HepG2 (cell line): ENCODE measurements around the gene SYS1. TPM values are rescaled to one million over a fixed set of nuclear protein-coding genes. Genes with fewer than 3 reads are reported as not detected.

ENCODE experiments used
- ATF1 ChIP-seq: IDR thresholded peaks from 2 replicates; pipeline ENCODE4 v1.6.1; 2016; ENCODE audit warnings: mild to moderate bottlenecking, control low read depth
- ATF7-NPFF ChIP-seq: sonication (generic); formaldehyde crosslinking; IDR thresholded peaks from 2 replicates; pipeline ENCODE4 v1.8.1; 2023; ENCODE audit warnings: mild to moderate bottlenecking, low read depth, missing genetic modification reagents, moderate library complexity
- DDIT3 ChIP-seq: sonication (generic); formaldehyde crosslinking; IDR thresholded peaks from 2 replicates; pipeline ENCODE4 v1.4.0; 2020; ENCODE audit warnings: mild to moderate bottlenecking, missing genetic modification reagents
- EED ChIP-seq: sonication (generic); formaldehyde crosslinking; IDR thresholded peaks from 2 replicates; pipeline ENCODE4 v1.5.0; 2020; ENCODE audit warnings: mild to moderate bottlenecking, missing genetic modification reagents
- ELF1 ChIP-seq: sonication (generic); formaldehyde crosslinking; IDR thresholded peaks from 2 replicates; pipeline ENCODE4 v1.4.0; 2020; ENCODE audit warnings: missing genetic modification reagents
- FOSL2 ChIP-seq: sonication (generic); formaldehyde crosslinking; IDR thresholded peaks from 2 replicates; pipeline ENCODE4 v1.4.0; 2020; ENCODE audit warnings: missing genetic modification reagents
- GPBP1L1 ChIP-seq: sonication (generic); formaldehyde crosslinking; IDR thresholded peaks from 2 replicates; pipeline ENCODE4 v1.5.0; 2020; ENCODE audit warnings: mild to moderate bottlenecking, missing genetic modification reagents
- HNRNPL ChIP-seq: fragments of 200-400 bp; formaldehyde crosslinking; IDR thresholded peaks from 2 replicates; pipeline ENCODE4 v1.6.1; 2017; ENCODE audit warnings: mild to moderate bottlenecking, low read depth, low read length
- MZF1 ChIP-seq: sonication (generic); formaldehyde crosslinking; IDR thresholded peaks from 2 replicates; pipeline ENCODE4 v1.8.1; 2023; ENCODE audit warnings: mild to moderate bottlenecking, missing genetic modification reagents, borderline replicate concordance
- NAIF1 ChIP-seq: sonication (generic); formaldehyde crosslinking; IDR thresholded peaks from 2 replicates; pipeline ENCODE4 v1.5.0; 2020; ENCODE audit warnings: mild to moderate bottlenecking, missing genetic modification reagents, borderline replicate concordance
- NFKBIZ ChIP-seq: IDR thresholded peaks from 2 replicates; pipeline ENCODE4 v1.6.1; 2018; ENCODE audit warnings: missing genetic modification reagents, missing compliant biosample characterization
- NR2F1 ChIP-seq, 2 experiments: fragments of 450-650 bp in 1 of 2; formaldehyde crosslinking in 1 of 2; IDR thresholded peaks; 2 replicates each; pipeline versions ENCODE4 v1.5.0 to v1.6.1; 2016 to 2020; ENCODE audit warnings: mild to moderate bottlenecking in 1 of 2, missing compliant biosample characterization in 1 of 2, missing genetic modification reagents in 1 of 2, moderate library complexity in 1 of 2
- PREB ChIP-seq: sonication (generic); formaldehyde crosslinking; IDR thresholded peaks from 2 replicates; pipeline ENCODE4 v1.4.0; 2020; ENCODE audit warnings: missing genetic modification reagents
- REXO4 ChIP-seq: sonication (generic); formaldehyde crosslinking; IDR thresholded peaks from 2 replicates; pipeline ENCODE4 v1.8.0; 2022; ENCODE audit warnings: missing genetic modification reagents, mild to moderate bottlenecking, borderline replicate concordance
- RFX5 ChIP-seq: IDR thresholded peaks from 2 replicates; pipeline ENCODE4 v1.6.1; 2011; ENCODE audit warnings: low read depth, low read length, improper control_type of control experiment
- SIX1 ChIP-seq: sonication (generic); formaldehyde crosslinking; IDR thresholded peaks from 2 replicates; pipeline ENCODE4 v1.4.0; 2020; ENCODE audit warnings: missing genetic modification reagents, borderline replicate concordance
- SRY ChIP-seq: sonication (generic); formaldehyde crosslinking; IDR thresholded peaks from 2 replicates; pipeline ENCODE4 v1.8.0; 2022; ENCODE audit warnings: mild to moderate bottlenecking, missing genetic modification reagents
- STAT5B ChIP-seq: sonication (generic); formaldehyde crosslinking; IDR thresholded peaks from 2 replicates; pipeline ENCODE4 v1.4.0; 2020; ENCODE audit warnings: missing genetic modification reagents
- TMF1 ChIP-seq: sonication (generic); formaldehyde crosslinking; IDR thresholded peaks from 2 replicates; pipeline ENCODE4 v1.8.1; 2022; ENCODE audit warnings: low read depth, missing genetic modification reagents
- ZBTB43 ChIP-seq: sonication (generic); formaldehyde crosslinking; conservative IDR thresholded peaks from 2 replicates; pipeline ENCODE4 v1.4.0; 2020; ENCODE audit warnings: missing genetic modification reagents
- ZFP41 ChIP-seq: sonication (generic); formaldehyde crosslinking; IDR thresholded peaks from 2 replicates; pipeline ENCODE4 v1.4.0; 2020; ENCODE audit warnings: mild to moderate bottlenecking, missing genetic modification reagents, borderline replicate concordance
- ZNF20 ChIP-seq: sonication (generic); formaldehyde crosslinking; IDR thresholded peaks from 2 replicates; pipeline ENCODE4 v1.4.0; 2020; ENCODE audit warnings: mild to moderate bottlenecking, moderate library complexity, missing genetic modification reagents
- ZNF704 ChIP-seq: sonication (generic); formaldehyde crosslinking; IDR thresholded peaks from 2 replicates; pipeline ENCODE4 v1.8.1; 2023; ENCODE audit warnings: mild to moderate bottlenecking, inconsistent platforms, moderate library complexity, missing genetic modification reagents, borderline replicate concordance
- ZNF788 ChIP-seq: sonication (generic); formaldehyde crosslinking; IDR thresholded peaks from 2 replicates; pipeline ENCODE4 v1.5.0; 2020; ENCODE audit warnings: mild to moderate bottlenecking, missing genetic modification reagents, borderline replicate concordance
- polyA plus RNA-seq, 8 experiments: library from polyadenylated mRNA; depleted of rRNA in 3 of 8; stranded (reverse) in 7 of 8; unstranded in 1 of 8; fragments of >200 nt; fragmentation: Illumina TruSeq in 4 of 8; extraction: Trizol in 4 of 8; gene quantifications; 2 replicates each; pipeline versions ENCODE4 v1.2.1 to v1.2.3, GENCODE V29; 2011 to 2016; ENCODE audit warnings: low read depth in 4 of 8, missing spikeins in 1 of 8, mixed read lengths in 1 of 8; ENCODE audit not compliant: insufficient read depth in 1 of 8
- total RNA-seq, 5 experiments: library from RNA; depleted of rRNA; stranded (reverse); fragments of >200 nt; fragmentation: Illumina TruSeq; extraction: Trizol; gene quantifications; 2 replicates each; pipeline ENCODE4 v1.2.3, GENCODE V29; 2016; ENCODE audit warnings: low read depth in 1 of 5

Gene SYS1
- total and polyA plus RNA-seq, 2 of the 13 experiments (the other 11 are each of a cell fraction or from before 2014, with no cell fraction given): 38.3 to 65.6 TPM

GRCh38 chr20:45406260-45407066, 43.5 kb downstream of the SYS1 start (continued):
- peak; percentile 56; the same call in 1 of the 2 replicates for TF ChIP-seq ELF1 (CRISPR knock-in tag)
- no peak for TF ChIP-seq GPBP1L1
- 0 out of 2 replicates have a peak, but pooled peaks have one; percentile 22 for TF ChIP-seq ZBTB43 (CRISPR knock-in tag)
- no peak for TF ChIP-seq ATF1 (CRISPR knock-in tag)
- no peak for TF ChIP-seq MZF1 (CRISPR knock-in tag)
- TF ChIP-seq EED (CRISPR knock-in tag): peak; percentile 26; the same call in 1 of the 2 replicates
- peak; percentile 85 for TF ChIP-seq ATF7-NPFF (CRISPR knock-in tag)
- no peak for TF ChIP-seq NFKBIZ
- TF ChIP-seq RFX5: no peak
- TF ChIP-seq SRY (CRISPR knock-in tag): no peak; the same call in 1 of the 2 replicates
- peak; percentile 17; the same call in 1 of the 2 replicates for TF ChIP-seq ZNF788 (CRISPR knock-in tag)
- no peak for TF ChIP-seq ZFP41
- no peak for TF ChIP-seq REXO4
- TF ChIP-seq SIX1 (CRISPR knock-in tag): no peak
- no peak for TF ChIP-seq DDIT3 (CRISPR knock-in tag)
- TF ChIP-seq NAIF1 (CRISPR knock-in tag): no peak
- 0 out of 2 replicates have a peak, but pooled peaks have one; percentile 4 for TF ChIP-seq HNRNPL
- TF ChIP-seq PREB (CRISPR knock-in tag): no peak
- no peak; the same call in 1 of the 2 replicates for TF ChIP-seq STAT5B (CRISPR knock-in tag)
- 0 out of 2 replicates have a peak, but pooled peaks have one; percentile 13 for TF ChIP-seq FOSL2
- no peak for TF ChIP-seq TMF1 (CRISPR knock-in tag)
- TF ChIP-seq NR2F1 (CRISPR knock-in tag; IDR thresholded peaks at IDR 0.05): no peak
- TF ChIP-seq ZNF20 (CRISPR knock-in tag): no peak
- 0 out of 2 replicates have a peak, but pooled peaks have one; percentile 13 for TF ChIP-seq ZNF704 (CRISPR knock-in tag)
